ENCODE results near the gene GPR31. TPM values are rescaled to one million over a fixed set of nuclear protein-coding genes. Genes with fewer than 3 reads are reported as not detected.

GPR31 gene
- total RNA-seq, 4 donors from 2014 or later = not detected

- intact Hi-C loops (cut with DNase I; ENCODE audit: low total_unique reads) (no loop called here), in situ Hi-C loops (cut with MboI; ENCODE audit: low sequenced_read_pairs in 4 of 4) (no loop called here)
- Histone ChIP-seq H3K9me3 (no peaks in the 10 kb centered on the region), H3K27ac (no peak overlapping the region), H3K36me3 (no peaks in the 10 kb centered on the region), H3K4me3 (no peak overlapping the region), H3K27me3 (peaks cover 0 to 26% (median 0%) of the 10 kb centered on the region in 3 donors), H3K4me1 (no peaks in the 10 kb centered on the region)
- no peak for TF ChIP-seq POLR2A (IDR thresholded peaks at IDR 0.05)
- TF ChIP-seq, protein P1, sequence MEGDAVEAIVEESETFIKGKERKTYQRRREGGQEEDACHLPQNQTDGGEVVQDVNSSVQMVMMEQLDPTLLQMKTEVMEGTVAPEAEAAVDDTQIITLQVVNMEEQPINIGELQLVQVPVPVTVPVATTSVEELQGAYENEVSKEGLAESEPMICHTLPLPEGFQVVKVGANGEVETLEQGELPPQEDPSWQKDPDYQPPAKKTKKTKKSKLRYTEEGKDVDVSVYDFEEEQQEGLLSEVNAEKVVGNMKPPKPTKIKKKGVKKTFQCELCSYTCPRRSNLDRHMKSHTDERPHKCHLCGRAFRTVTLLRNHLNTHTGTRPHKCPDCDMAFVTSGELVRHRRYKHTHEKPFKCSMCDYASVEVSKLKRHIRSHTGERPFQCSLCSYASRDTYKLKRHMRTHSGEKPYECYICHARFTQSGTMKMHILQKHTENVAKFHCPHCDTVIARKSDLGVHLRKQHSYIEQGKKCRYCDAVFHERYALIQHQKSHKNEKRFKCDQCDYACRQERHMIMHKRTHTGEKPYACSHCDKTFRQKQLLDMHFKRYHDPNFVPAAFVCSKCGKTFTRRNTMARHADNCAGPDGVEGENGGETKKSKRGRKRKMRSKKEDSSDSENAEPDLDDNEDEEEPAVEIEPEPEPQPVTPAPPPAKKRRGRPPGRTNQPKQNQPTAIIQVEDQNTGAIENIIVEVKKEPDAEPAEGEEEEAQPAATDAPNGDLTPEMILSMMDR (IDR thresholded peaks at IDR 0.05 in 4 of 5, conservative IDR thresholded peaks at IDR 0.05 in 1 of 5) = no peak
- ATAC-seq (no peak), DNase-seq (no peak)
These were observed 6.1 kb downstream of the GPR31 start for GRCh38 chr6:167151648-167152047.

- intact Hi-C loops (cut with DNase I; ENCODE audit: low total_unique reads) (no loop called here), in situ Hi-C loops (cut with MboI; ENCODE audit: low sequenced_read_pairs in 4 of 4) (no loop called here)
- TF ChIP-seq, protein P1 (IDR thresholded peaks at IDR 0.05 in 4 of 5, conservative IDR thresholded peaks at IDR 0.05 in 1 of 5) = no peak
- no peak for TF ChIP-seq POLR2A (IDR thresholded peaks at IDR 0.05)
- no peak overlapping the region for H3K27ac ChIP-seq
- DNase-seq = no peak
- H3K9me3 ChIP-seq = no peaks in the 10 kb centered on the region
- H3K36me3 ChIP-seq = no peaks in the 10 kb centered on the region
- no peaks in the 10 kb centered on the region for H3K4me1 ChIP-seq
- no peak overlapping the region for H3K4me3 ChIP-seq
- H3K27me3 ChIP-seq = peaks cover 0 to 25% (median 0%) of the 10 kb centered on the region in 3 donors
- no peak for ATAC-seq
These were observed 6.7 kb downstream of the GPR31 start for GRCh38 chr6:167150941-167151549.

DNA sequence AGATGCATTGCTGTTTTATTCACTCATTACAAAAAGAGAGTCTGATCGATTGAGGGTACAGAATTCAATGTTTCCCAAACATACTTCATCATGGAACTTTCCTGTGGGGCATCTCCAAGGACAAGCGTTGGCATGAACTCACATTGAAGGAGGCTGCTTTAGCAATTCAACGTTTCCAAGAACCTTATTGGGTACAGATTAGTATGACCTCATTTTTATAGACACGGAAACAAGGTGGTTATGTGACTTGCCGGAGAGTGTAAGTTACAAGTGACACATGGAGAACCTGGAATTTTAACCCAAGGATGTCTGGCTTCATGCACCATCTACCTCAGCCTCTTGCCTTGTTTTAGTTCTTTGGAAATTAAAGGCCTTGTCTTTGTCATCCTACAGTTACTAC is 8.8 kb downstream of the GPR31 start:
- TF ChIP-seq, protein P1 (IDR thresholded peaks at IDR 0.05 in 4 of 5, conservative IDR thresholded peaks at IDR 0.05 in 1 of 5) = no peak
- TF ChIP-seq POLR2A (IDR thresholded peaks at IDR 0.05) = no peak
- Histone ChIP-seq H3K4me1 (no peaks in the 10 kb centered on the region), H3K27me3 (peaks cover 0 to 28% (median 0%) of the 10 kb centered on the region in 3 donors), H3K4me3 (no peak overlapping the region), H3K36me3 (no peaks in the 10 kb centered on the region), H3K9me3 (no peaks in the 10 kb centered on the region), H3K27ac (no peak overlapping the region)
- ATAC-seq = no peak
- DNase-seq = no peak
- intact Hi-C loops (cut with DNase I; ENCODE audit: low total_unique reads) = loop anchor here (10.0 kb wide), 1 partner anchor 374 kb away; no protein-coding TSS in a partner anchor
- in situ Hi-C loops (cut with MboI; ENCODE audit: low sequenced_read_pairs in 4 of 4) = loop anchor here in 2 of 4 donors (25.0 kb wide), 1 partner anchor 362 kb away; no protein-coding TSS in a partner anchor

- intact Hi-C loops (cut with DNase I; ENCODE audit: low total_unique reads) = loop anchor here (10.0 kb wide), 1 partner anchor 373 kb away; no protein-coding TSS in a partner anchor
- Histone ChIP-seq H3K36me3 (no peaks in the 10 kb centered on the region), H3K27me3 (peaks cover 0 to 18% (median 0%) of the 10 kb centered on the region in 3 donors), H3K4me3 (no peak overlapping the region), H3K9me3 (no peaks in the 10 kb centered on the region), H3K4me1 (no peaks in the 10 kb centered on the region), H3K27ac (no peak overlapping the region)
- no peak for DNase-seq
- TF ChIP-seq, protein P1 (IDR thresholded peaks at IDR 0.05 in 4 of 5, conservative IDR thresholded peaks at IDR 0.05 in 1 of 5) = no peak
- no peak for TF ChIP-seq POLR2A (IDR thresholded peaks at IDR 0.05)
- ATAC-seq = no peak
- in situ Hi-C loops (cut with MboI; ENCODE audit: low sequenced_read_pairs in 4 of 4) = loop anchor here in 2 of 4 donors (25.0 kb wide), 1 partner anchor 361 kb away; no protein-coding TSS in a partner anchor
These were observed 9.8 kb downstream of the GPR31 start for GRCh38 chr6:167148021-167148420.
